ENCODE measurements around the gene NF1. TPM values are rescaled to one million over a fixed set of nuclear protein-coding genes. Genes with fewer than 3 reads are reported as not detected.

The NF1 gene
- total and polyA plus RNA-seq, 2 of the 13 experiments (the other 11 are each of a cell fraction or from before 2014, with no cell fraction given), result 21.5 to 26.5 TPM

DNA sequence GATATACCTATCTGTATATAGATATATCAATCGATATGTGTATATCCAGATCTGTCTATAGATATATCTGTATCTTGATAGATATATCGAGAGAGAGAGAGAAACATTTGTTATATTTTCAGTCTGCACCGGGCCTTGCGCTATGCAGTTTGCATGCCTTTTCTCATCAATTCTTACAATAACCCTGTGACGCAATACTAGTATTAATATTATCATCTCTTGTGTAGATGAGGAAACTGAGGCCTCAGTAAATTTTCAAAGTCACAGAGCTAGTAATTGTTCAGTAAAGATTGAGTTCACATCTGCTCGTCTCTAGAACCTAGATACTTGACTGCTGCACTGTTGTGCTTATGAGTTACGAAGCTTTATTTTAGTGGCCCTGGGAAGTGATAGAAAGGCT lies 77.6 kb downstream of the NF1 start:
- ChIA-PET POLR2A (no interaction called here), CTCF (ENCODE audit: low intra/inter-chr PET ratio, low total read pairs) (no interaction called here)
- FAIRE-seq, result no peak
- Histone ChIP-seq H3K27ac (ENCODE audit: extremely low read length, insufficient read depth, low read length) (no peak overlapping the region), H3K36me3 (replicated peaks in 1 of 2; ENCODE audit: control insufficient read depth in 1 of 2, insufficient read depth in 2 of 2, low read length in 2 of 2) (no peaks in the 10 kb centered on the region; a peak in 1 of 5 replicates), H3K79me2 (ENCODE audit: insufficient read depth, low read length) (no peaks in the 10 kb centered on the region), H3K4me2 (ENCODE audit: low read depth, low read length) (no peak overlapping the region), H2AFZ (ENCODE audit: low read length) (no peak overlapping the region), H3K9ac (ENCODE audit: insufficient read depth, low read depth, low read length) (no peak overlapping the region), H3K9me3 (ENCODE audit: low read length) (no peaks in the 10 kb centered on the region), H3K27me3 (ENCODE audit: control insufficient read depth in 1 of 2, insufficient read depth in 2 of 2, low read length in 2 of 2) (no peaks in the 10 kb centered on the region), H4K20me1 (ENCODE audit: insufficient read depth, low read length) (no peaks in the 10 kb centered on the region), H3K4me1 (ENCODE audit: insufficient read depth, low read length) (no peaks in the 10 kb centered on the region), H3K4me3 (replicated peaks in 1 of 3; ENCODE audit: insufficient read depth in 1 of 3, low read depth in 2 of 3, low read length in 3 of 3) (no peak overlapping the region)
- DNase-seq (ENCODE audit: low spot score), result no peak
- BruUV-seq (replicated peaks), result no TSS peak
- WGBS (ENCODE audit: low lambda C conversion rate), result 97% methylated on average over 7 of the region's 7 CpGs
- ATAC-seq, result no peak
- in situ Hi-C loops (cut with HindIII; ENCODE audit: extremely low pct_ligation_motif_present, low pct_unique_long_range_greater_than_20kb) (no loop called here), intact Hi-C loops (cut with micrococcal nuclease; ENCODE audit: unreplicated experiment) (no loop called here)
- TF ChIP-seq ZNF724P (CRISPR knock-in tag; IDR thresholded peaks at IDR 0.05; ENCODE audit: borderline replicate concordance), result no peak
- TF ChIP-seq ZNF746 (CRISPR knock-in tag; IDR thresholded peaks at IDR 0.05), result no peak
- TF ChIP-seq CEBPB (IDR thresholded peaks at IDR 0.05; ENCODE audit: borderline replicate concordance, low read depth, low read length), result peak; percentile 62; the same call in 1 of the 2 replicates
- no peak for TF ChIP-seq RXRA (CRISPR knock-in tag; IDR thresholded peaks at IDR 0.05)
- TF ChIP-seq, protein P1, sequence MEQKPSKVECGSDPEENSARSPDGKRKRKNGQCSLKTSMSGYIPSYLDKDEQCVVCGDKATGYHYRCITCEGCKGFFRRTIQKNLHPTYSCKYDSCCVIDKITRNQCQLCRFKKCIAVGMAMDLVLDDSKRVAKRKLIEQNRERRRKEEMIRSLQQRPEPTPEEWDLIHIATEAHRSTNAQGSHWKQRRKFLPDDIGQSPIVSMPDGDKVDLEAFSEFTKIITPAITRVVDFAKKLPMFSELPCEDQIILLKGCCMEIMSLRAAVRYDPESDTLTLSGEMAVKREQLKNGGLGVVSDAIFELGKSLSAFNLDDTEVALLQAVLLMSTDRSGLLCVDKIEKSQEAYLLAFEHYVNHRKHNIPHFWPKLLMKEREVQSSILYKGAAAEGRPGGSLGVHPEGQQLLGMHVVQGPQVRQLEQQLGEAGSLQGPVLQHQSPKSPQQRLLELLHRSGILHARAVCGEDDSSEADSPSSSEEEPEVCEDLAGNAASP (CRISPR knock-in tag; IDR thresholded peaks at IDR 0.05; ENCODE audit: borderline replicate concordance), result no peak
- TF ChIP-seq, protein P2, sequence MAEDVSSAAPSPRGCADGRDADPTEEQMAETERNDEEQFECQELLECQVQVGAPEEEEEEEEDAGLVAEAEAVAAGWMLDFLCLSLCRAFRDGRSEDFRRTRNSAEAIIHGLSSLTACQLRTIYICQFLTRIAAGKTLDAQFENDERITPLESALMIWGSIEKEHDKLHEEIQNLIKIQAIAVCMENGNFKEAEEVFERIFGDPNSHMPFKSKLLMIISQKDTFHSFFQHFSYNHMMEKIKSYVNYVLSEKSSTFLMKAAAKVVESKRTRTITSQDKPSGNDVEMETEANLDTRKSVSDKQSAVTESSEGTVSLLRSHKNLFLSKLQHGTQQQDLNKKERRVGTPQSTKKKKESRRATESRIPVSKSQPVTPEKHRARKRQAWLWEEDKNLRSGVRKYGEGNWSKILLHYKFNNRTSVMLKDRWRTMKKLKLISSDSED (CRISPR knock-in tag; IDR thresholded peaks at IDR 0.05), result no peak

DNA sequence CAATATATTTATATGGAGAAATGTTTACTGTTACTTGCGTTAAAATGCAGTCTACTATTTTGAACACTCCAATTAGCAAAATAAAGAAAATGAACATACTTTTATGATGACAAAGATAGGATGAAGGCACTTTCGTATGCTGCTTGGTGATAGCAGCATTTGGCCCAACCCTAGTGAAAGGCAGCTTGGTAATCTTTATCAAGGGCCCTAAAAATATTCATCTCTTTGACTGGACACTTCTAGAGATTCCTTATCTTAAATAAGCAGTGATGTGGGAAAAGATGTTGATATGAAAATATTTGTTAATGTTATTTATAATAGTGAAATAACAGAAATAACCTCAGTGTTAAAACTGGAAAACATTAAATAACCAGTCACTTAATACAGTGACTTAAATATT lies 79.4 kb downstream of the NF1 start:
- no peak overlapping the region for H3K4me2 ChIP-seq (ENCODE audit: low read depth, low read length)
- no peaks in the 10 kb centered on the region for H3K79me2 ChIP-seq (ENCODE audit: insufficient read depth, low read length)
- WGBS (ENCODE audit: low lambda C conversion rate), result 99% methylated on average over 2 of the region's 2 CpGs
- ATAC-seq (no peak), FAIRE-seq (no peak), DNase-seq (ENCODE audit: low spot score) (no peak)
- no peaks in the 10 kb centered on the region for H3K4me1 ChIP-seq (ENCODE audit: insufficient read depth, low read length)
- H3K9me3 ChIP-seq (ENCODE audit: low read length), result no peaks in the 10 kb centered on the region
- no peak overlapping the region for H3K9ac ChIP-seq (ENCODE audit: insufficient read depth, low read depth, low read length)
- ChIA-PET POLR2A (no interaction called here), CTCF (ENCODE audit: low intra/inter-chr PET ratio, low total read pairs) (no interaction called here)
- no peaks in the 10 kb centered on the region for H3K27me3 ChIP-seq (ENCODE audit: control insufficient read depth in 1 of 2, insufficient read depth in 2 of 2, low read length in 2 of 2)
- no peak overlapping the region for H2AFZ ChIP-seq (ENCODE audit: low read length)
- no peak overlapping the region for H3K27ac ChIP-seq (ENCODE audit: extremely low read length, insufficient read depth, low read length)
- BruUV-seq (replicated peaks), result no TSS peak
- no peaks in the 10 kb centered on the region; a peak in 2 of 5 replicates for H3K36me3 ChIP-seq (replicated peaks in 1 of 2; ENCODE audit: control insufficient read depth in 1 of 2, insufficient read depth in 2 of 2, low read length in 2 of 2)
- in situ Hi-C loops (cut with HindIII; ENCODE audit: extremely low pct_ligation_motif_present, low pct_unique_long_range_greater_than_20kb), result no loop called here
- H3K4me3 ChIP-seq (replicated peaks in 1 of 3; ENCODE audit: insufficient read depth in 1 of 3, low read depth in 2 of 3, low read length in 3 of 3), result no peak overlapping the region
- no peaks in the 10 kb centered on the region for H4K20me1 ChIP-seq (ENCODE audit: insufficient read depth, low read length)
- intact Hi-C loops (cut with micrococcal nuclease; ENCODE audit: unreplicated experiment), result no loop called here
- no peak for TF ChIP-seq SSRP1 (CRISPR knock-in tag; IDR thresholded peaks at IDR 0.05)
- TF ChIP-seq, protein P3, sequence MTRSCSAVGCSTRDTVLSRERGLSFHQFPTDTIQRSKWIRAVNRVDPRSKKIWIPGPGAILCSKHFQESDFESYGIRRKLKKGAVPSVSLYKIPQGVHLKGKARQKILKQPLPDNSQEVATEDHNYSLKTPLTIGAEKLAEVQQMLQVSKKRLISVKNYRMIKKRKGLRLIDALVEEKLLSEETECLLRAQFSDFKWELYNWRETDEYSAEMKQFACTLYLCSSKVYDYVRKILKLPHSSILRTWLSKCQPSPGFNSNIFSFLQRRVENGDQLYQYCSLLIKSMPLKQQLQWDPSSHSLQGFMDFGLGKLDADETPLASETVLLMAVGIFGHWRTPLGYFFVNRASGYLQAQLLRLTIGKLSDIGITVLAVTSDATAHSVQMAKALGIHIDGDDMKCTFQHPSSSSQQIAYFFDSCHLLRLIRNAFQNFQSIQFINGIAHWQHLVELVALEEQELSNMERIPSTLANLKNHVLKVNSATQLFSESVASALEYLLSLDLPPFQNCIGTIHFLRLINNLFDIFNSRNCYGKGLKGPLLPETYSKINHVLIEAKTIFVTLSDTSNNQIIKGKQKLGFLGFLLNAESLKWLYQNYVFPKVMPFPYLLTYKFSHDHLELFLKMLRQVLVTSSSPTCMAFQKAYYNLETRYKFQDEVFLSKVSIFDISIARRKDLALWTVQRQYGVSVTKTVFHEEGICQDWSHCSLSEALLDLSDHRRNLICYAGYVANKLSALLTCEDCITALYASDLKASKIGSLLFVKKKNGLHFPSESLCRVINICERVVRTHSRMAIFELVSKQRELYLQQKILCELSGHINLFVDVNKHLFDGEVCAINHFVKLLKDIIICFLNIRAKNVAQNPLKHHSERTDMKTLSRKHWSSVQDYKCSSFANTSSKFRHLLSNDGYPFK (CRISPR knock-in tag; IDR thresholded peaks at IDR 0.05; ENCODE audit: borderline replicate concordance), result no peak
- TF ChIP-seq FOXK1 (CRISPR knock-in tag; IDR thresholded peaks at IDR 0.05; ENCODE audit: borderline replicate concordance, low read depth), result no peak
- TF ChIP-seq FOXC1 (CRISPR knock-in tag; IDR thresholded peaks at IDR 0.05; ENCODE audit: borderline replicate concordance), result no peak
- TF ChIP-seq, protein P4, sequence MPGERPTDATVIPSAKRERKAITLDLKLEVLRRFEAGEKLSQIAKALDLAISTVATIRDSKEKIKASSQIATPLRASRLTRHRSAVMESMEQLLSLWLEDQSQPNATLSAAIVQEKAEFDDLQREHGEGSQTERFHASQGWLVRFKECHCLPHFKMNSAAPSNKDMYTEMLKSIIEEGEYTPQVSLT (CRISPR knock-in tag; IDR thresholded peaks at IDR 0.05; ENCODE audit: borderline replicate concordance, low read depth), result no peak
- no peak for TF ChIP-seq TCF12 (IDR thresholded peaks at IDR 0.05)
- no peak for TF ChIP-seq TCF12 (CRISPR knock-in tag; IDR thresholded peaks at IDR 0.05)
- no peak for TF ChIP-seq ZNF292 (CRISPR knock-in tag; IDR thresholded peaks at IDR 0.05; ENCODE audit: borderline replicate concordance, low read depth)
